HEK293T (cell line): Measurements from ENCODE around the gene ATP8A1.

Source experiments
- CTCF ChIA-PET: fragments of 350-600 bp; formaldehyde crosslinking; extraction: SDS; loops from one replicate; lab custom pipeline; 2021; ENCODE audit warnings: antibody characterized with exemption, inconsistent platforms; lab: Yijun Ruan, JAX
- POLR2A ChIA-PET: fragments of 350-600 bp; formaldehyde crosslinking; extraction: SDS; loops from one replicate; lab custom pipeline; 2020; ENCODE audit warnings: antibody characterized with exemption, inconsistent platforms; lab: Yijun Ruan, JAX
- DNase-seq: peaks from one replicate; pipeline ENCODE4 v3.0.0; 2012; ENCODE audit warnings: mixed read lengths; ENCODE audit errors: extremely low spot score
- ARNT ChIP-seq: fragments of 450-650 bp; IDR thresholded peaks from 2 replicates; pipeline ENCODE4 v1.6.1; 2017; ENCODE audit warnings: mild to moderate bottlenecking
- BHLHE40 ChIP-seq: fragments of 450-650 bp; IDR thresholded peaks from 2 replicates; pipeline ENCODE4 v1.6.1; 2016; ENCODE audit warnings: mild to moderate bottlenecking, moderate library complexity, borderline replicate concordance
- CTBP1 ChIP-seq: fragments of 450-650 bp; IDR thresholded peaks from 2 replicates; pipeline ENCODE4 v1.6.1; 2016; ENCODE audit warnings: borderline replicate concordance
- ELF4 ChIP-seq: fragments of 450-650 bp; IDR thresholded peaks from 2 replicates; pipeline ENCODE4 v1.6.1; 2017; ENCODE audit warnings: antibody characterized with exemption
- FOXA1 ChIP-seq: fragments of 450-650 bp; IDR thresholded peaks from 2 replicates; pipeline ENCODE4 v1.6.1; 2016; ENCODE audit warnings: mild to moderate bottlenecking
- FOXK2 ChIP-seq: fragments of 450-650 bp; IDR thresholded peaks from 2 replicates; pipeline ENCODE4 v1.6.1; 2016; ENCODE audit warnings: mild to moderate bottlenecking
- FOXM1 ChIP-seq: fragments of 450-650 bp; IDR thresholded peaks from 2 replicates; pipeline ENCODE4 v1.6.1; 2017; ENCODE audit warnings: mild to moderate bottlenecking, borderline replicate concordance
- HDGF ChIP-seq: fragments of 450-650 bp; IDR thresholded peaks from 2 replicates; pipeline ENCODE4 v1.6.1; 2017; ENCODE audit warnings: antibody characterized with exemption, borderline replicate concordance
- L3MBTL2 ChIP-seq: fragments of 450-650 bp; conservative IDR thresholded peaks from 2 replicates; pipeline ENCODE4 v1.6.1; 2016; ENCODE audit warnings: mild to moderate bottlenecking
- LEF1 ChIP-seq: fragments of 450-650 bp; IDR thresholded peaks from 2 replicates; pipeline ENCODE4 v1.6.1; 2017; ENCODE audit warnings: mild to moderate bottlenecking, borderline replicate concordance
- NFRKB ChIP-seq: fragments of 450-650 bp; IDR thresholded peaks from 2 replicates; pipeline ENCODE4 v1.6.1; 2016; ENCODE audit warnings: mild to moderate bottlenecking, moderate library complexity
- PKNOX1 ChIP-seq: fragments of 450-650 bp; IDR thresholded peaks from 2 replicates; pipeline ENCODE4 v1.6.1; 2016
- SP1 ChIP-seq: fragments of 450-650 bp; IDR thresholded peaks from 2 replicates; pipeline ENCODE4 v1.6.1; 2017
- SUZ12 ChIP-seq: fragments of 450-650 bp; IDR thresholded peaks from 2 replicates; pipeline ENCODE4 v1.6.1; 2016; ENCODE audit warnings: mild to moderate bottlenecking
- TARDBP ChIP-seq: fragments of 450-650 bp; IDR thresholded peaks from 2 replicates; pipeline ENCODE4 v1.6.1; 2016
- ZNF384 ChIP-seq: fragments of 450-650 bp; IDR thresholded peaks from 2 replicates; pipeline ENCODE4 v1.6.1; 2016

The ATP8A1 gene

GRCh38 chr4:42642845-42643615 is 13.9 kb downstream of the ATP8A1 start:
- TF ChIP-seq ARNT: no peak
- TF ChIP-seq FOXK2: no peak
- no peak for TF ChIP-seq CTBP1
- ChIA-PET POLR2A (interaction anchor here (1.8 kb wide), 1 partner anchor 14 kb away, joined by 5 read pairs; the partner anchor contains the start of gene ATP8A1), CTCF (no interaction called here)
- no peak for DNase-seq

GRCh38 chr4:42642101-42642797 is 14.7 kb downstream of the ATP8A1 start:
- no peak for DNase-seq
- TF ChIP-seq TARDBP (no peak), FOXK2 (no peak), FOXA1 (no peak), FOXM1 (no peak)
- ChIA-PET POLR2A (interaction anchor here (1.8 kb wide), 1 partner anchor 15 kb away, joined by 5 read pairs; the partner anchor contains the start of gene ATP8A1), CTCF (no interaction called here)

- ChIA-PET POLR2A (interaction anchor here (1.8 kb wide), 1 partner anchor 15 kb away, joined by 5 read pairs; the partner anchor contains the start of gene ATP8A1), CTCF (no interaction called here)
- DNase-seq: no peak
- TF ChIP-seq PKNOX1 (no peak), BHLHE40 (no peak), ZNF384 (no peak), FOXA1 (no peak), FOXM1 (no peak), SP1 (no peak), SUZ12 (no peak), L3MBTL2 (no peak), CTBP1 (no peak), TARDBP (no peak)
Measured at GRCh38 chr4:42641656-42642055, 15.2 kb downstream of the ATP8A1 start.

GRCh38 chr4:42641161-42641560 is 15.7 kb downstream of the ATP8A1 start:
- TF ChIP-seq BHLHE40 (no peak), NFRKB (no peak), PKNOX1 (no peak), HDGF (no peak)
- POLR2A ChIA-PET: interaction anchor here (1.8 kb wide), 1 partner anchor 16 kb away, joined by 5 read pairs; the partner anchor contains the start of gene ATP8A1

GRCh38 chr4:42640613-42641012 is 16.3 kb downstream of the ATP8A1 start:
- POLR2A ChIA-PET: no interaction called here
- CTCF ChIA-PET: no interaction called here
- DNase-seq: no peak
- TF ChIP-seq FOXM1 (no peak), TARDBP (no peak), LEF1 (no peak), FOXK2 (no peak), ZNF384 (no peak), L3MBTL2 (no peak), FOXA1 (no peak), NFRKB (no peak), PKNOX1 (no peak), HDGF (no peak), ARNT (no peak), BHLHE40 (no peak), ELF4 (no peak), SUZ12 (no peak), SP1 (no peak), CTBP1 (no peak)

More at GRCh38 chr4:42641161-42641560, 15.7 kb downstream of the ATP8A1 start:
- CTCF ChIA-PET: no interaction called here
- DNase-seq: no peak

- TF ChIP-seq ARNT (no peak), FOXA1 (no peak), ZNF384 (no peak), PKNOX1 (no peak), CTBP1 (no peak), BHLHE40 (no peak), NFRKB (no peak), FOXM1 (no peak), SUZ12 (no peak), LEF1 (no peak), TARDBP (no peak), L3MBTL2 (no peak), HDGF (no peak)
- DNase-seq: no peak
- POLR2A ChIA-PET: no interaction called here
- CTCF ChIA-PET: no interaction called here
Measured at GRCh38 chr4:42638993-42639392, 17.9 kb downstream of the ATP8A1 start.
